HT-29 (cell line): ENCODE data around the gene NCK2. TPM values are rescaled to one million over a fixed set of nuclear protein-coding genes. Genes with fewer than 3 reads are reported as not detected.

Source experiments
- DNase-seq: peaks from one replicate; pipeline ENCODE4 v3.0.0-alpha.2; 2015; ENCODE audit warnings: low spot score
- total RNA-seq: library from RNA; depleted of rRNA; stranded (reverse); fragments of >200 nt; shearing (Covaris generic); gene quantifications from 2 replicates; pipeline ENCODE4 v1.2.3, GENCODE V29; 2014

NCK2 gene
- total RNA-seq, 1 experiment from 2014 or later: 31.2 TPM

DNA sequence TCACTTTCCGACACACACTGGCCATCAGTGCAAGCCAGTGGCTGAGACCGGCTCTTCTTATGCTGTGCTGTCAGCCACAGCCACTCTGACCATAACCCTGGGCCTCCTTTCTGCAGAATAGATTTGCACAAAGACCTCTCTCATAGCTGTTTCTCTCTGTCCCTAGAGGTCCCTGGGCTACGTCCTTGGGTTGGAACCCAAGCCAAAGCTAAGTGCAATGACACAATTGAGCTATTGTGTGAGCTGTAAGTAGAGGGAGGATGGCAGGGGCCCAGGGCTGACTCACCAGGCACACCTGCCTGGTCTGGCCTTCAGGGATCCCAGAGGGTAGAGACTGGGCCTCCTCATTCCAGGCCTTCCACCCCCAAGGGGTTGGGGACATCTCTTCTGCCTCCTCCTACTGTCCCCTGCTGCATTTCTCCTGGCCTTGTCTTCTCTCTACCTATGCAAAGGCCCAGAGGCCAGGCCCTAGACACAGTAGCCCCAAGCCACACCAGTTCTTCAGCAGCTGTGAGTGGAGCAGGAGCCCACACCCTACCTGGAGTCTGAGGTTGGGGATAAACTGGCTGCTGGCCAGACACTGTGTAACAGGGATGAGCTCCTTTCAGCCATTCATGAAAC is 174.6 kb downstream of the NCK2 start:
- peak; percentile 77 for DNase-seq

DNA sequence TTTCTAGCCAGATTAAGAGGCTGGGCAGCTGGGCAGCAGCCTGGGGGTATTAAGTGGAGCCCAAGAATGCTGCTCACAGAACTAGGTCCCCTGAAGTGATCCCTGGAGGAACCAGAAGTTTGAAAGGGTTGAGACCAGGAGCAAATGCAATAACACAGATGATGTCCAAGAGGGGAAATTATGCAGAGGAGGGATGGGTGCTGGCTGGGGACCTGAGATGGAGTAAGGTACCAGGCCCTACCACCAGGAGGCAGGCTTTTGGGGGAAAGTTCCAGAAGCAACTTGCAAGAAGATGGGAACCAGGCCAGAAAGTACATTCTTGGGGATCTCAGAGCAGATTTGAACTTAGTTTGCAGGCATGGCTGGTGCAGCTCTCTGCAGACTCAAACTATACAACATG is 175.1 kb downstream of the NCK2 start:
- DNase-seq: peak; percentile 64

DNA sequence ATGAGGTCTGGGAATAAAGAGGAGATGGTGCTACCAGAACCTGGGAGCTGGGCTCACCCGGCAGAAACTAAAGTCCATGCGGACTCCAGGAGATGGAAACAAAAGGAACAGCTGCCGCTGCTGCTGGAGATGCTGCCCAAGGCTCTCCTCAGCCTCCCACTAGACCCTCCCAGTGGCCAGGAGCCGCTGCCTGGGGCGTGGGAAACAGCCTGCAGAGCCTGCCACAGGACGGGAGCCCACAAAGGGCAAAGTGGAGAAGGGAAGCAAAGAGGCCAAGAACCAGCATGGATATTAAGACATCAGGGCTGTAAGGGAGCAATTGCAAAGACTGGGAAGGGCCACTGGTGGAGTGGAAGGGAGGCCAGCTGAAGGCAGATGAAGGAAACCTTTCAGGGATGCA is 179.6 kb downstream of the NCK2 start:
- no peak for DNase-seq

DNA sequence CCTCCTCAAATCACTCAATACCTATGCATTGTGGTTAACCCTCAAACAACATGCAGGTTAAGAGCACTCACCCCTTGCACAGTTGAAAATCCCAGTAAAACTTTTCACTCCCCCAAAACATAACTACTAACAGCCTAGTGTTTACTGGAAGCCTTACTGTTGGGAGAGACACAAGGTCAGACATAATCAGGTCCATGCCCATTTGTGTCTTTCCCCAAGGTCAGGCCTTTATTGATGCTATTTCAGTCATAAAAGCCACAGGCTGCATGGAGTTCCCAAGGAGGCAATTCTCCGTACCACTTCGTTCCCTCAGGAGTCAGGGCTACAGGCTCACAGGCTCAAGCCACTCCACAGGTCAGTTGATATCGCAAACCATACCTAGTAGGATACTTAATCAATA is 180.2 kb downstream of the NCK2 start:
- no peak for DNase-seq

DNA sequence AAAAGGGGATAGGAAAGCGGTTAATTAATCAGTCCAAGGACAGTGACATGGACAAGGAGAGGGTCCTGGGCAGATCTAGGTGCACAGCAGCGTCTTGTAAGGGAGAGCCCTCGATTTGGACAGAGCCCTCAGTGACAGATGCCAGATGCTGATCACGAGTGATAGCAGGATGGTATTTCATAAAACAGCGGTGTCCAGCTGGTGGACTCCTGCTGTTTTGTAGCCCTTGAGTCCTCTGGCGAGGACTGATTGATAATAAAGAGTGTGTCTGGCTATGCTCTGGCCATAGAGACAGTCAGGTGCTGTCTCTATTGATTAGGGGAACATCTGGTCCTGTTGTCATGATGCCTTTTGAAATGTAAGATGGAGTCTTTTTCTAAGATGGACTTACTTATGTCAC is 180.7 kb downstream of the NCK2 start:
- DNase-seq: no peak

DNA sequence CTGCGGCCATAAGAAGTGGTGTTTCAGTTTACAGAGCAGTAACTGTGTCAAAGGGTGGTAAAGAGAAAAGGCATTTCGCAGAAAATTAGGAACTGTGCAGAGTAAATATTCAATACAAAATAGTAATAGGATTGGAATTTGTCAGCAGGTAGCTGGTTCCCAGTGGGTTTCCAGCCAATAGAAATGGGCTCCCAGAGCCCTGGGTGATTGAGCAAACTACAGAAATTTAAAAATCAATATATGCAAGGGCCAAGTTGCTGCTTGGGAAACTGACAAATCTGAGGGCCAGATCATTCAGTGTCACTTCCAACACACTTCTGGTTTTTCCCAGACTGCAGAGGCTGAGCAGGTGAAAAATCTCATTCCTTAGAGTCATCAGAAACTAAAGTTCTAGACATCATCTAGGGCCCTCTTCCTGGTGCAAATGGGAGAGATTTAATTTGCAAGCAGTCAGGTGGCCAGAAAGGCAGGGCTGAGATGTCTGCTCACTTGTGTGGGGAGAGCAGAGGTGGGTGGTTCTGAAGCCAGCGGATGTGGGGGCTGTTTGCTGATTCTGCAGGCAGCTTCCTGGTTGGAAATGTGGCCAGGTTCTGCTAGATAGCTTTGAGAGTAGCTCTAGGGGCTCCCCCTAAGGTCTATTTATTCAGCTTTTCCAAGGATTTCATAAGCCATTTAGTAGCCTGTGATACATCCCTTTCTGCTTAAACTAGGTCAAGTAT is 182.4 kb downstream of the NCK2 start:
- DNase-seq: no peak

DNA sequence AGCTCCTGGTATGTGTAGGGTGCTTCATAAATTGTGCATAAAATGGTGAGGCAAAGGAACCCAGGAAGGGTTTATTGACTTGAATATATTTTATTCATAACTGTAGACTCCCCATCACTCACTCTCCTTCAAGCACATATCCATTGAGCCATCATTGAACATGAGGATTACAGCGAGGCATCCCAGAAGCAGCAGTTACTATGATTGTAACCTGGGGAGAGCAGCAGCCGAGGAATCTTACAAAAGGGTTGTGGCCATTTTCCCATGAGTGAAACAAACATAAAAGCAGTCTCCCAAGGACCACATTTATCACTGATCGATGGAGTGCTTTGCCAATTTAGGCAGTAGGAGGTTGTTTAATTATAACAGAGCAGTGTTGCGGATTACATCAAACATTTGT is 183.4 kb downstream of the NCK2 start:
- no peak for DNase-seq

DNA sequence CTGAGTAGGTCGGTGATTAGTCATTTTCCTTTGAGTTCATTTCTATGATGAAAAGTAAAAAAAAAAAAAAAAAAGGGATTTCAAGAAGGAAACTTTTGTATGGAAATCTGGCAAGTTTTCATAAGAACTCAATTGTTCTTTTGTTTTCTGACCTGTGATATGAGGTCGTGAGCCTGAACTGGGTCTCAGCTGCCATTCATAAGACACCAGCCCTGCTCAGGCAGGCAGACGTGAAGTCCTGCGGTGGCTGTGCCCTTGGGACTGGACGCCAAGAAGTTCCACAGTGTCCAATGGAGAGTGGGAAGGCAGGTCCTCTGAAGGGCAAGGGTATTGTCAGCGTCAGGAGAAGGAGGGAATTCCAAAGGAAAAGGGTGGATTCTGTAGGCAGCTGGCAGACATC is 183.9 kb downstream of the NCK2 start:
- DNase-seq: no peak

DNA sequence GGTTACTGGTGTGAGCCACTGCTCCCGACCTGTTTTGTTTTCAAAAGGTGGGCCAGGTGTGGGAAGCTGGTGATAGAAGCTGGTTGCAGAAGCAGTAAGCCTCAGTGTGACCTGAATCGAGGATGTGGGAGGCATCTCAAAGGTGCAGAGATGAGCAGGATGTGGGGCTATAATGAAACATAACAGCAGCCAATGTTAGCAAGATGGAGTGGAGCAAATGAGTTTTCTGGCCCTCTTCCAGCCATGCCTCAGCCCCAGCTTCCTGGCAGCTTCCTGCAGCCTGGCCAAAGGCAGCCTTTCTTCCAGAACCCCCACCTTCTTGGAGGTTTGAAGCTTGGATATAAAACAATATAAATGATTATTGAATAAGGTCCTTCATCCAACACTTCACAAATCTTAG is 184.8 kb downstream of the NCK2 start:
- no peak for DNase-seq

DNA sequence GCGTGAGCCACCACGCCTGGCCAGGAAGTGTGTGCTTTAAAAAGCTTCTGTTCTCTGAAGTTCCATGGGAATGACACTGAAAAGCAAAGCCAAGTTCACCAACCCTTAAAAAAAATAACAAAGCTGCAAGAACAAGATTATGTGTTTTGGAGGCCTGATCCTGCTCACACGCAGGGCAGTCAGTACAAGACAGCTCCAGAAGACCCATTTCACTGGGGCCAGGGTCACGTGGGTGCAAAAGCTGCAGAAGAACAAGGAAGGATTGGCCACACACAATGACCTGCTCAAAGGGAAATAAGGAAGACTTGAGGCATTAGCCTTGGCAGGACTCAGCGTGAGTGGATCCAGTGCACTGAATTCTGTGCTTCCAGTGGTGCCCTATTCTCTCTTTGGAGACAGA is 187.9 kb downstream of the NCK2 start:
- DNase-seq: no peak

DNA sequence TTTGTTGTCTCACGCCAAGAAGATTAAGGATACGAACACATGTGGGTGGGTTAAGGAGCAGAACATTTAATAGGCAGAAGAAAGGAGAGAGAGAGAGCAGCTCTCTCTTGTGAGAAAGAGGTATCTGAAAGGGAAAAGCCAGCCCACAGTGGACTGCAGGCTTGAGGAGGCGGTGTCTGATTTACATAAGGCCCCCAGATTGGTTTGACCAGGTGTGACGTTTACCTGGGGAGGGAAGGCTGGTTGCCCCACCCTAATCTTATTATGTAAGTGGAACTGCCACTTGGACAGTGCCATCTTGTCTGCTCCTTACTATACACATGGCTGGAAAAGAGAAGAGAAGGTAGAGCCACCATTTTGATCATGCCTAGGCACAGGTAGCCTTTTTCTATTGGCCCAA is 189.2 kb downstream of the NCK2 start:
- no peak for DNase-seq

DNA sequence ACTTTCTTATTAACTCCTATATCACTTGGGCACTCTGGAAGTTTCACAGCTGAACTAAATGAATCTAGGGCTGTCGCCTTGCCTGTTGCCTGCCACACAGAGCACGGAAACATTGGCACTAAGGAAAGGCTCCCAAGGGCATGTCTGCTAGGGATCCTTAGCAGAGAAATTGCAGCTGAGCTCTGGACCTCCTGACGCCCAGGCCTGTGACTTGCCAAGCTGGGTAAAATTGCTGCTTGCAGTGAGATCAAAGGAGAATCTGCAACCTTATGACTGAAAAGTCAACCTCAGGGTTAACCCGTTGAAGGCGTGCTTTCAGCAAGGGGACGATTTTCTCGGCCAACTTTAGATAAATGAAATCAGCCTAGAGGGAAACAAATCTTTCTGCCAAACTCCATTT is 189.8 kb downstream of the NCK2 start:
- no peak for DNase-seq

DNA sequence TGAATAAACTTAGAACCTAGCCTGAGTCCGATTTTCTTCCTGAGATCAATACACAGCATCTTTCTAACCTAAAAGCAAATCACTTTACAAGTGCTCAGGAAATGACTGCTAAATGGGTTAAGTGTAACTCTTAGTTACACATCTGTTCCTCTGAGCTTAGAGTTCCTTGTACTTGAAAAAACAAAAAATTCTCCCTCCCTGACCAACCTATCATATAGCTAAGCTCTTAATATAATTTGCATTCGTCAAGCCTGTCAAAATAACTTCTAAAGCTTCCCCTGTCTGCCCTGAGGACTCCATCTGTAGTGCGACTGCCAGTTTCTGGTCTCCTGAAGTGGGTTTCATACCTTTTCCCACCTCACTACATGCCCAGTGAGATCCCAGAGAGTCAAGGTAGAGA is 190.4 kb downstream of the NCK2 start:
- no peak for DNase-seq

DNA sequence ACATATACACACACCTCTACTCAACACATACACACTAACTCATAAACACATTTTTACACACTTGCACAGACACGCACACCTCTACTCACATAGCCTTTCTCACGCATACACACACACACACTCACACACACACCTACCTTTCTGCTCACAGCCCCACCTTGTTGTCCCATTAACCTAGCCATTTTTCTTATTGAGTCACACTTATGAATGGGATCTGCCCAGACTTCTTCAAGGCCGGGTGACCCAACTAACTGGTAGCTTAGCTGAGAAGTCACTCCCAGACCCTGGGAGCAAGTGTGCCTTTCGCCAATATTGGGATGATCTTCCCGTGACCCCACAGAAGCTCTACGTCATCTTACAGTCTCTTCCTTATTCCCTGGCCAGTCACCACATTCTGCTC is 192.2 kb downstream of the NCK2 start:
- DNase-seq: no peak

DNA sequence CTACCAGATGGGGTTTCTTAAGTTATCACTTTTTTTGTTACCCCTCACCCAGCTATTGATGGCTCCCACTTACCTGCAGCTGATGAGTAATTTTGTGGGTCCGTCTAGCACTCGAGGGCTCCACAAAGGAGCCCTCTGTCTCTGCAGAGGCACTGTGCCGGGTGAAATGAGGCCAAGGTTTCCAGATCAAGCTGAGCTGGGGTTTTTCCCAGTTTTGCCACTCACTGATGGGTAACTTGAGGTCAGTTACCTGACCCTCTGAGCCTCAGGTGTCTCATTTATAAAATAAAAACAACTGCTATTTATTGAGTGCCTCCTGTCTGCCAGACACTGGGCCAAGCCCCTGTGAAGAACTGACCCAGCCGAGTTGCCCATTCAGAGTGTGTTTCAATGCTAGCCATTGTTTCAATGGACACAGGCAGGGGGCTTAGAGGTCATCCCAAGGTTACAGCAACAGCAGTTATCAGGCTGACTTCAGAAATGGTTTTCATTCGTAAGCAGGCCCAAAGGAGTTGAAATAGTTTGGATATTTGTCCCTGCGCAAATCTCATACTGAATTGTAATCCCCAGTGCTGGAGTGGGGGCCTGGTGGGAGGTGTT is 192.9 kb downstream of the NCK2 start:
- DNase-seq: no peak
